ENCODE measurements around the gene ZNF219. TPM values are rescaled to one million over a fixed set of nuclear protein-coding genes. Genes with fewer than 3 reads are reported as not detected.
A peak's percentile ranks its signal among the peaks of the same experiment; 100 is the strongest.

Gene ZNF219
- total RNA-seq, 1 donor from 2014 or later = 47.8 TPM

DNA sequence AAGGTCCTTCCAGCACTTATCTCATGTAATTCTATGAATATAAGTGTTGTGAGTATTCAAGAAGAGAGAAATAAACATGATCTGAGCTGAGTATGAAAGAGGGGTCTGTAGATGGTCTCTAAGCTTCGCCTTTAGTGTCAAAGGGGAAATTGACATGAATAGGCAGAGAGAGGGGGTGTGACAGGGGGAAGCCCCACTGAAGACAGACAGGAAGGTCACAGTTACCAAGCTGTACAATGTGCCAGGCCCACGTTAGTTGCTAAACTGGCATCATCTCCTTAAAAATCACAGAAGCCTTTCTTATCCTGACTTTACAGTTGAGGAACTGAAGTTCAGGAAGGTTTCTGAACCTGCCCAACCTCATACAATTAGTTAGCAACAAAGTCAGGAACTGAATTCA lies 20.8 kb downstream of the ZNF219 start:
- TF ChIP-seq, protein P1, sequence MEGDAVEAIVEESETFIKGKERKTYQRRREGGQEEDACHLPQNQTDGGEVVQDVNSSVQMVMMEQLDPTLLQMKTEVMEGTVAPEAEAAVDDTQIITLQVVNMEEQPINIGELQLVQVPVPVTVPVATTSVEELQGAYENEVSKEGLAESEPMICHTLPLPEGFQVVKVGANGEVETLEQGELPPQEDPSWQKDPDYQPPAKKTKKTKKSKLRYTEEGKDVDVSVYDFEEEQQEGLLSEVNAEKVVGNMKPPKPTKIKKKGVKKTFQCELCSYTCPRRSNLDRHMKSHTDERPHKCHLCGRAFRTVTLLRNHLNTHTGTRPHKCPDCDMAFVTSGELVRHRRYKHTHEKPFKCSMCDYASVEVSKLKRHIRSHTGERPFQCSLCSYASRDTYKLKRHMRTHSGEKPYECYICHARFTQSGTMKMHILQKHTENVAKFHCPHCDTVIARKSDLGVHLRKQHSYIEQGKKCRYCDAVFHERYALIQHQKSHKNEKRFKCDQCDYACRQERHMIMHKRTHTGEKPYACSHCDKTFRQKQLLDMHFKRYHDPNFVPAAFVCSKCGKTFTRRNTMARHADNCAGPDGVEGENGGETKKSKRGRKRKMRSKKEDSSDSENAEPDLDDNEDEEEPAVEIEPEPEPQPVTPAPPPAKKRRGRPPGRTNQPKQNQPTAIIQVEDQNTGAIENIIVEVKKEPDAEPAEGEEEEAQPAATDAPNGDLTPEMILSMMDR (conservative IDR thresholded peaks at IDR 0.05) = no peak
- H3K27ac Mint-ChIP-seq = no peak overlapping the region
- H3K9me3 Mint-ChIP-seq = no peaks in the 10 kb centered on the region
- H3K4me1 Mint-ChIP-seq (ENCODE audit: unreplicated experiment) = peaks cover 10% of the 10 kb centered on the region
- no peak overlapping the region for H3K4me3 Mint-ChIP-seq
- peaks cover 18% of the 10 kb centered on the region for H3K36me3 Mint-ChIP-seq
- DNase-seq (ENCODE audit: extremely low spot score, unreplicated experiment) = no peak
- no peaks in the 10 kb centered on the region for H3K27me3 Mint-ChIP-seq

DNA sequence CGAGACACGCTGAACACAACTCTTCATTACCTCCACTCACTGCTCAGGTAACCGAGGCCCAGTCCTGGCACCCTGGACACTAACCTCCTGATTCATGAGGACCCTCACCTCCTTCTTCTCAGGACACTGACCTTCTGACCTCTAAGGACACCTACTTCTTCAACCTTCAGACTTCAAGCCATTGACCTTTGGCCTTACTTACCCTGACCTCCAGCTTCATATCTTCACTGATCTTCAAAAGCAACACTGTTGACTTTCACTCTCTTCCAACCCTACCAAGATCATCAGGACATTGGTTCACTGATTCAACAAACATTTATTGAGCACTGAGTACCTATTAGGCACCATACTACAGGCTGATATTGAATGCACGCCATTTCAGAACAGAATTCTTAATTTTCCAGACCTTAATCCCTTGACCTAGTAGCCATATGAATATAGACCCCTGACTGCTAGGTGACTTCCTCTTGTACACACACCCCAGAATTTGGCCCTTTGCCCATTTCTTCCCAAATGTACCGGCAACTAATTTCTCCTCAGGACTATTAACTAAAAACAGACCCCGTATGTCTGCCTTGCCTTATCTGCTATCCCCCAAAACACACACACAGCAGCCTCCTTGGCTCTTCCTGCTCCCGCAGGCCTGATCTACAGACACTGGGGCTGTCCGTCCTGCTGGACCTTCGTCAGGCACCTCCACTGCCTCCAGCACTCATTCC lies 22.6 kb downstream of the ZNF219 start:
- no peak overlapping the region for H3K27ac Mint-ChIP-seq
- TF ChIP-seq, protein P1 (conservative IDR thresholded peaks at IDR 0.05) = no peak
- no peak overlapping the region for H3K4me3 Mint-ChIP-seq
- peaks cover 21% of the 10 kb centered on the region for H3K4me1 Mint-ChIP-seq (ENCODE audit: unreplicated experiment)
- H3K36me3 Mint-ChIP-seq = peaks cover 18% of the 10 kb centered on the region
- no peaks in the 10 kb centered on the region for H3K9me3 Mint-ChIP-seq
- H3K27me3 Mint-ChIP-seq = no peaks in the 10 kb centered on the region
- no peak for DNase-seq (ENCODE audit: extremely low spot score, unreplicated experiment)

DNA sequence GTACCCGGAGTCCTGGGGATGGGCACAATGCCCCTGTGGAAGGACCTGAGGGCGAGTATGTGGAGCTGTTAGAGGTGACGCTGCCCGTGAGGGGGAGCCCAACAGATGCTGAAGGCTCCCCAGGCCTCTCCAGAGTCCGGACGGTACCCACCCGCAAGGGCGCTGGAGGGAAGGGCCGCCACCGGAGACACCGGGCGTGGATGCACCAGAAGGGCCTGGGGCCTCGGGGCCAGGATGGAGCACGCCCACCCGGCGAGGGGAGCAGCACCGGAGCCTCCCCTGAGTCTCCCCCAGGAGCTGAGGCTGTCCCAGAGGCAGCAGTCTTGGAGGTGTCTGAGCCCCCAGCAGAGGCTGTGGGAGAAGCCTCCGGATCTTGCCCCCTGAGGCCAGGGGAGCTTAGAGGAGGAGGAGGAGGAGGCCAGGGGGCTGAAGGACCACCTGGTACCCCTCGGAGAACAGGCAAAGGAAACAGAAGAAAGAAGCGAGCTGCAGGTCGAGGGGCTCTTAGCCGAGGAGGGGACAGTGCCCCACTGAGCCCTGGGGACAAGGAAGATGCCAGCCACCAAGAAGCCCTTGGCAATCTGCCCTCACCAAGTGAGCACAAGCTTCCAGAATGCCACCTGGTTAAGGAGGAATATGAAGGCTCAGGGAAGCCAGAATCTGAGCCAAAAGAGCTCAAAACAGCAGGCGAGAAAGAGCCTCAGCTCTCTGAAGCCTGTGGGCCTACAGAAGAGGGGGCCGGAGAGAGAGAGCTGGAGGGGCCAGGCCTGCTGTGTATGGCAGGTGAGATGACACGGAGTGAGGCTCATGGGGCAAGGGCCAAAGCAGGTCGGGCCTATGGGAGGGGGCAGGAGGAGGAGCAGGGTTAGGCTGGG lies 23.8 kb downstream of the ZNF219 start:
- DNase-seq (ENCODE audit: extremely low spot score, unreplicated experiment) = no peak
- Mint-ChIP-seq H3K27me3 (peaks cover under 1% of the 10 kb centered on the region), H3K27ac (no peak overlapping the region), H3K4me1 (ENCODE audit: unreplicated experiment) (peaks cover 21% of the 10 kb centered on the region), H3K4me3 (no peak overlapping the region), H3K9me3 (no peaks in the 10 kb centered on the region), H3K36me3 (peaks cover 18% of the 10 kb centered on the region)
- TF ChIP-seq, protein P1 (conservative IDR thresholded peaks at IDR 0.05) = no peak

DNA sequence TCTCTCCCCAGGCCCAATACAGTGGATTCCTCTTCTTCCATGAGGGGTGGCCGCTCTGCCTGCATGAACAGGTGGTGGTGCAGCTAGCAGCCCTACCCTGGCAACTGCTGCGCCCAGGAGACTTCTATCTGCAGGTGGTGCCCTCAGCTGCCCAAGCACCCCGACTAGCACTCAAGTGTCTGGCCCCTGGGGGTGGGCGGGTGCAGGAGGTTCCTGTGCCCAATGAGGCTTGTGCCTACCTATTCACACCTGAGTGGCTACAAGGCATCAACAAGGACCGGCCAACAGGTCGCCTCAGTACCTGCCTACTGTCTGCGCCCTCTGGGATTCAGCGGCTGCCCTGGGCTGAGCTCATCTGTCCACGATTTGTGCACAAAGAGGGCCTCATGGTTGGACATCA lies 24.5 kb downstream of the ZNF219 start:
- H3K4me3 Mint-ChIP-seq = peak overlapping the region; percentile 32
- peaks cover 18% of the 10 kb centered on the region for H3K36me3 Mint-ChIP-seq
- peaks cover 21% of the 10 kb centered on the region for H3K4me1 Mint-ChIP-seq (ENCODE audit: unreplicated experiment)
- TF ChIP-seq, protein P1 (conservative IDR thresholded peaks at IDR 0.05) = no peak
- H3K27me3 Mint-ChIP-seq = peaks cover 6% of the 10 kb centered on the region
- no peak overlapping the region for H3K27ac Mint-ChIP-seq
- DNase-seq (ENCODE audit: extremely low spot score, unreplicated experiment) = no peak
- no peaks in the 10 kb centered on the region for H3K9me3 Mint-ChIP-seq

DNA sequence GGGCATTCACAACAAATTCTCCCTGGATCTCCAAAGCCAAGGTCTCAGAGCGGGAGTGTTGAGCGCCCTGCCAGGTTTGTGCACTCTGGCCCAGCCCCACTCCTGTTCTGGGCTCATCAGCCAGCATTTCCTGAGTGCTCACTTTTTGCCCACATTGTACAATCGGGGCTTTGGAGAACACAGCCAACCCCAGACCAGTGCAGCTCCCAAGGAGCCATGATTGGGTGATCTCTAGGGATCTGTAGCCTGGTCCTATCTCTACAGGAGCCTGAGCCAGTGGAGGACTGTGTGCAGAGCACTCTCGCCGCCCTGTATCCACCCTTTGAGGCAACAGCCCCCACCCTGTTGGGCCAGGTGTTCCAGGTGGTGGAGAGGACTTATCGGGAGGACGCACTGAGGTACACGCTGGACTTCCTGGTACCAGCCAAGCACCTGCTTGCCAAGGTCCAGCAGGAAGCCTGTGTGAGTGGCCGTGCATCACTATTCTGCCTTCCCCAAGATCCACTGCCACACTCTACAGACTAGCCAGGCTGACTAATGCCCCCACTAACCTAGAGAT lies 25.6 kb downstream of the ZNF219 start:
- Mint-ChIP-seq H3K27ac (no peak overlapping the region), H3K27me3 (peaks cover 14% of the 10 kb centered on the region), H3K36me3 (peaks cover 18% of the 10 kb centered on the region)

More for the DNA sequence above, 25.6 kb downstream of the ZNF219 start:
- peak overlapping the region; percentile 94 for H3K4me3 Mint-ChIP-seq
- H3K9me3 Mint-ChIP-seq = no peaks in the 10 kb centered on the region
- DNase-seq (ENCODE audit: extremely low spot score, unreplicated experiment) = no peak
- H3K4me1 Mint-ChIP-seq (ENCODE audit: unreplicated experiment) = peaks cover 27% of the 10 kb centered on the region
- TF ChIP-seq, protein P1 (conservative IDR thresholded peaks at IDR 0.05) = no peak
